GM19372 (cell line): Measurements from ENCODE around the gene ERN1.

Source experiments
- ATAC-seq: cut with Tn5 transposase; IDR thresholded peaks from one replicate; pipeline ENCODE4 v1.9.1; 2021; ENCODE audit warnings: mild to moderate bottlenecking, low read depth, moderate library complexity; ENCODE audit not compliant: unreplicated experiment

ERN1 gene

DNA sequence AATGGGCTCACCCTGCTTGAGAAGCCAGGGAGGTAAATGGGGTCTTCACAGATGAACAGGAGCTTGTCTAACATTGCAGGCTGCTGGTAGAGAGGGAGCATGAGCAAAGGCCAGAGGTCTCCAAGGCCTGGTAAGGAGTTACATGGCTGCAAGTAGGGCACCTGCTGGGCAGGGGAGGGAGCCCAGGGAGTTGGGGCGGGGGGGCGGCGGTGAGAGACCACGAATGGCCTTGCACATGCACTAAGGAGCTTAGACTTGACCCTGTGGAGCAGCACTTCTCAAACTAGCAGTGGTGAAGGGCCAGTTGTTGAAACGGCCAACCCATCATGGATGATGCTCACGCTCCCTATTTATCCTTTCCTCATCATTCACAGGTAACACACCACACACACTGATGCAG is 38.4 kb downstream of the ERN1 start:
- ATAC-seq, result no peak

DNA sequence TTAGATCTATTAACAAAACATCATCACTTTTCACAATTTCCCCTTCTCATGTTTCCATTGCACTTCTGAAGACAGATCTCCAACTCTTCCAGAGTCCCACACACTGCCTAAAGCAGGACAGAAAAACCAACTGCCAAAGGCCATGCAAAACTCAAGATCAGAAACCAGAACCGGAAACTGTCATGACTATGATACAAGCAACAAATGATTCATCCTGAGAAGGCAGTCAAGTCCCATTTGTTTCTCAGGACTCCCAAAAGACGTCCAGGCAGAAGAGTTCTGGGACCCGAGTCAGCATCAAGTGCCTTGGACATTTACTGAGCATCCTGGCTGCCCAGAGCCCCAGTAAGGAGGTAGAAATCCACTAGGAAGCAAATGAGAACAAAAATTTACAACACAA is 38.8 kb downstream of the ERN1 start:
- no peak for ATAC-seq

DNA sequence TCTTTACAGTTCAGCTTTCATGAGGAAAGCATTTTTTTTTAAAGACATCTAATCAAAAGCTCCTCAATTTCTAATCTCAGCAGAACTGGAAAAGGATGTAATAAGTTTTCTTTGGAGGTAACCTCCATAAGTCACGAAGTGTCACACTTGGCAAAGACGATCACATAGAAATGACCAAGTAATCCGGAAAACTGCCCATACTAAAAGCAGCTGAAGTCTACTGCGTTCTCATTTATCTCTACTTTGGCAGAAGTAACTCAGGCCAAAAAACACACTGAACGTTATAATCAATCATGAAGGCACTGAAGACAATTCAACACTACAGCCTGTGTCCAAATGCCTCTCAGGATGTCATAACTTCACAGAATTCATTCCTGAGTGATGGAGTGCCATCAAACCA is 39.8 kb downstream of the ERN1 start:
- ATAC-seq, result no peak

DNA sequence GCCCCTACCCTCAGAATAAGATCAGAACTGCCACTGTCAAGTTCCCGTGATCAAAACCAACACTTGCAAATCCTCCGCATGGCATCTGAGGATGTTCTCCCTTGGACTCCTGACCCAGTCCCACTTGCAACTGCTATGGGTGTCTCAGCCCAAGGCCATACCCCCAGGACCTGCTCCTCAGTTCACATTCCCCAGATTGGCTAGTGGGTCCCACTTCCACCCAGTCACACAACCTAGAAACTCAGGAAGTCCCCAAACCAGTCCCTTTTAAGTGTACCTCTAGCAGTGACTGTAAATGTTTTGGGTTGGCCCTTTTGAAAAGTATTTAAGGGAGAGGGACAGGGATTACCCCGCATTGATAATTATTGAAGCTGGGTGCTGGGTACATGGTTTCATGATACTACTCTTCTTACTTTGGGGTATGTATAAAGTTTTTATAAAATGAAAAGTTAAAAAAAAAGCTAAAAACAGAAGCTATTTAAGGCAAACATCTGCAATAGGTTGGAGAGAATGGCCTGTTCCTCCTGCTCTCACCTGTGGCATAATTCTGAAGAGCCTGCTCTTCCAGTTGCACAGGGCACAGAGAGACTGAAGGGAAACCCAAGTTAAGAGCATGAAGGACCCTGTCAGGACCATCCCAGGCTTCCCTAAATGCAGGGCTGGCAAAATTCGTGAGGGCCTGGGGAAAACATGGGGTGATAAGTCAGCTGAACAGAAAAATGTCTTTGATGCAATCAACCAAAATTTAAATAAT is 42.5 kb downstream of the ERN1 start:
- no peak for ATAC-seq

DNA sequence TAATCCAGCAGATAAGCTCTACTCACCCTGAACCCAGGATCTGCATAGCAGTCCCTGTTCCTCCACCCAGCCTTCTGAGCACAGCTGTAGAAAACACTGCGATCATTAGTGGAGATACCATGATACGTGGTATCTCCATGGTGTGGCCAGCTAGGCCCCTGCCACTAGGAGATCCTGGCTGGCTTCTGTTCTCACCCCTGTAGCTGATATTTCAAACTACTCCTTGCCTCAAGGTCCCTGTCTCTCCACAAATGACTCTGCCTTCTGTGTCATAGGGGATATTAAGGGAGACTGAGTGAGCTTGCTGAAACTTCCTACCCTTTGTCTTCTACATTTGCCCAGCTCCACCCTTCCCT is 44.3 kb downstream of the ERN1 start:
- ATAC-seq, result no peak

DNA sequence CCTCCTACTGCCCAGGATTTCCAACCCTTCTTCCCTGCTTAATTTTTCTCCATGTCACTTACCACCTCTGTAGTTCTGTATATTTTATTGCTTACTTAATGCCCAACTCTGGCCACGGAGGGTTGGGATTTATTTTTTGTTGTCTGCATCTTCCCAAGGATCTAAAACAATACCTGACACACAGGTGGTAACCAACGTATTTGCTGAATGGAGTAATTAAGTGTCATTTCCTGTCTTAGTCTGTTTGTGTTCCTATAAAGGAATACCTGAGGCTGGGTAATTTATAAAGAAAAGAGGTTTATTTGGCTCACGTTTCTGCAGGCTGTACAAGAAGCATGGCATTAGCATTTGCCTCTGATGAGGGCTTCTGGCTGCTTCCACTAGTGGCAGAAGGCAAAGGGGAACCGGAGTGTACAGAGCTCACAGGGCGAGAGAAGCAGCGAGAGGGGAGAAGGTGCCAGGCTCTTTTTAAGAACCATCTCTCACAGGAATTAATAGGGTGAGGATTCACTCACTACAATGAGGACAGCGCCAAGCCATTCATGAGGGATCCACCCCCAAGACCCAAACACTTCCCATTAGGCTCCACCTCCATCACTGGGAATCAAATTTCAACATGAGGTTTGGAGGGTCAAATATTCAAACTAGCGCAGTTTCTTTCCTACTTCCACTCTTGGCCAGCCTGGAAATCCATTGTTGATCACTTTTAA is 44.8 kb downstream of the ERN1 start:
- no peak for ATAC-seq

DNA sequence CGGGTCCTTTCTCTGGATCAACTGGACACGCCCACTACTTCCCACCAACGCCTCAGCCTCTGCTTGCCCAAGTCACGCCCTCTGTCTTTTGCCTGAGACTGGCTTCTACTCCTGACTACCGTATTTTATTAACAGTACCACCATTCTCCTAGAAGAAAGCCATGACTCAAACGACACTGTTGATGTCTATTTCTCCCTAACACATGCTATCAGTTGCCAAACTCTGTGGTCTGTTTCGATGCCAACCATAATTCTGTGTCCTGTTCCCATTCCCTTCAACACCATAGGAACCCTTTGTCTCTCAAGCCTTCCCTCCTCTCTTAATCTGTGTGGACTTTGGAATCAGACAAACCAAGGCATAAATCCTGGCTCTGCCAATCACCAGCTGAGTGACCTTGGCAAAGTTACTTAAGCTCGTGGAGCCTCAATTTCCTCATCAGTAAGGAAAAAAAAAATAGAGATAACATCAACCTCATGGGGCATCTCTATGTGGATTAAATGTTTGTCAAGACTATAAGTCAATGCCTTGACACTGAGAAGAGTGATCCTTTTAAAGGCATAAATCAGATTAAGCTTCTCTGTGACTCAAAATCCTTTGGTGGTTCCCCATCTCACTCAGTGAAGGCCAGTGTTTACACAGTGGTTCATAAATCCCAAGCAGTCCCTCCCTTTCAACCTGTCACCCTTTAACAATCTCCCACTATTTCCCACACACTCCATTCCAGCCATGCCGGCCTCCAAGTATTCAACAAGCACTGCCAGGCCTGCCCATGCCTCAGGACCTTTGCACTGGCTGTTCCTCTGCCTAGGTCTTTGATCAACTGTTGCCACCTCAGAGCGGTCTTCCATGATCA is 45.6 kb downstream of the ERN1 start:
- no peak for ATAC-seq

DNA sequence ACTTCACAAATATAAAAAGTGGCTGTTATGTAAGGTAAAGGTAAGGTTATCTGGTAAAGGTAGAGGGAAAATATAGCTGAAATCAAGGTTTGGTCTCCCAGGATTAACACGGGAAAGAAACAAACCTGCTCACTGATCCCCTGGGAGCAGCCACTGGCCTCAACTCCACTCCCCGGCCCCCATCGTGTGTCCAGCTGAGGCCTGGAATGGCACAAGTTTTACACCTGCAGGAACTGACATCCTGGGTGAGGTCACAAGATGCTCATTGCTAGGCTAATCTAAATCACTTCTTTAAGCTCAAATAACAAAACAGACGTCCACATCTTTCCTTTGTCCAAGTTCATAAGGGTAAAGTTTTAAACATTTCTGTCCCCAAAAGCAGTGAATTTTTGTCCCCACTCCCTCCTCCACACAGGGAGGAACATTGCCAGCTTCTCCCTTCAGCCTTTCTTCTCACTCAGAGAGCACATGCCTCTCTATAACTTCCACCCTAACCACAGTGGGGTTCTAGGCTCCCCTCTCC is 46.3 kb downstream of the ERN1 start:
- no peak for ATAC-seq

DNA sequence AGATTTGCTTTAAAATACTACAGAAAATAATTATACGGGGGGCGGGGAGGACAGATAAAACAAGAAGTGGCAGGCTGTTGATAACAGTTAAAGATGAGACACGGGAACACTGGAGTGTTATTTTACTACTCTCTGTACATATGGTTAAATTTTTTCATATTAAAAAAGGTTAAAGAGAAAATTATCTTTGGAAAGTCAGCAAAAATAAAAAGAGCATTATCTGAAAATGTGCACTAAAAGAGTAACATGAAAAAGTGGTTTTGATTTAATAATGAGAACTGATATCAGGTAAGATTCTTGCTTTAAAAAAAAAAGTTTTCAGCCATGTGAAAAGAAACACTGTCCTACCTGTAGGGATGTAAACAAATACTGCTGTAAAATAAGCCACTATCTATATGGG is 46.9 kb downstream of the ERN1 start:
- ATAC-seq, result no peak

DNA sequence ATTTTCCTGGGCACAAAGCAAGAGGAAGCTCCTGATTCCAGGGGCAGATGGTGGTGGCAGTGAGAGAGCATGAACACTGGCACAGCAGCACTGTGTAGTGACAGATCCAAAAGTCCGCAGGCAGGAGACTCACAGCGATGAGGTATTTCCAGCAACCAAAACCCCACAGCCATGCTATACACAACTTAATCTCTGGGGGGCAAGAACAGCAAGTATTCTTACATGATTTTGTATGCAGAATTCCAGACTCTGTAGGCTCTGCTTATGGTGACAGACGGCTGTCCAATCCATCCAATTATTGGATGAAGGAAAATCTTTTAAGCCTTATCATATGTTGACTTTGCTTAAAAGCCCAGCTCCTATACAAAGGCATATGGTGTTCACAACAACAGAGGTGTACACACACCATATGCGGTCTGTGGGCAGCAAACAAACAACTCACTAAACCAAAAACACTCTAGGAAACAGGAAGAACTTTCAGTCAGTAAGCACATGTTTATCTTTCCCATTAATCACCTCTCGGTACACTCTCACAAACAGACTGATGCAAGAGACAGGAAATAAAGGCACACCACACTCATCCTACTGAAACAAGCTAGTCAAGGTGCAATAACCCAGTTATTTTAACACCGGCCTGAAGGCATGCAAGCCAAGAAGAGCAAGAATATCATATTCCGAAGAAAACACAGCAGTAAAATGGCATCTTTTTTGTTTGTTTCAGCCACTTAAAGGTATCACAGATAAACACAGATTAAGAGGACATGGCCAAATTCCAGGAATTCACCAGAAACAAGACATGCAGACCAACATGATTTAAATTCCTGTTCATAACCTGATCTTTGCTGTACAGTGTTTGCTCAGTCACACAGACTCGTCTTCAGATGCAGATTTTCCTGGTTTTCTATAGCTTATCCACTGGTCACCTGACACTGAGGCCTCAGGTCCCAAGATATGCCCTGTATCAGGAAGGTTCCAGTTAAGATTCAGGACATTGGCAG is 47.8 kb downstream of the ERN1 start:
- no peak for ATAC-seq

DNA sequence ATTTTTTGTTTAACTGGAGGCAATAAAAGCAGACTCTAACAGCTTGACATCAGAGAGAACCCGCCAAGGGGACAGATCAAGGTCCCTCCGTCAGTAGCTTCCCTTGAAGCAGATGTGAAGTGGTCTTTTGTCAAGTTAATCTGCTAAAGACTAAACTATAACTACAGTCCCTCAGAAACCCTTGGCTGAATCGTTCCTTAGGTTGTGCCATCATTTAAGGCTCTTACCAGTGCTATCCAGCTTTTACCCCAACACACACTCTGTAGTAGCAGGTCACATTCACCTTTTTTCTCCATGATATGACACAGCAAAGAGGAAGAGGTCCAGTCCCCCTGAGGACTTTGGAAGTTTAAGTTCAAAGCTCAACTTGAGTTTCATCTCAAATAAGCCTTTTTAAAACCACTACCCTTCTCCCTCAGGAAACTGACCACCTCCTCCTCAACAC is 49.7 kb downstream of the ERN1 start:
- ATAC-seq, result no peak

DNA sequence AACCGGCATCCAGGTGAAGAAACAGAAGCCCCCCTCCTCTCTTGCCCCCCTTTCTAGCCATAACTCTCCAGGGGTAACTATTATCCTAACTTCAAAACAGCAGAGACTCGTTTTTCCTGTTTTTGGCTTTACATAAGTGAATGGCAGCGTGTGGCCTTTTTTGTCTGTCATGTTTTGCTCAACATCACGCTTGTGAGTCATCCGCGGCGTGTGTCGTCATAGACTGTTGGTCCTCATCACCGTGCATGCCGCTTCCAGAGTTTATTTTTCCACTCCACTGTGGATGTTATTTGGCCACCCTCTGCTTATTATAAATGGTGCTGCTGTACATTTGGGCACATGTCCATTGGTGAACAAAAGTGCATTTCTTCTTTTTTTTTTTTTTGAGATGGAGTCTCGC is 52.6 kb downstream of the ERN1 start:
- no peak for ATAC-seq

DNA sequence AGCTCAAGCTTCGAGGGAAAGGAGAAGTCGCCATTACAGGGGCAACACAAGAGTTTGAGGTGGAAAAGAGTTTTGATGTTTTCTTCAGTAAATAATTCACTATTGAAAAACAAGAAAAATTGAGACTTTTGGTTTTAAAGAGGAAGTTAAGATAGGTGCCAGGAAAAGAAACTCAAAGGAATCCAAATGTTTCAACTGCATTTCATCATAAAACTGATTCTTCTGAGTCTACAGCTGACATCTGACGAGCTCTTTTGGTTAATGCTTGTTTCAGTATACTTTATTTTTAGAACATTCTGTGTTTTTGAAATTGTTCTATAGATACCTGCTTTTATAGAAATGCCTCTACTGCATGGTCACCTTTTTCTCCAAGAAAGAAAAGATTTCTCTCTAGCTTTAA is 54.0 kb downstream of the ERN1 start:
- ATAC-seq, result no peak

DNA sequence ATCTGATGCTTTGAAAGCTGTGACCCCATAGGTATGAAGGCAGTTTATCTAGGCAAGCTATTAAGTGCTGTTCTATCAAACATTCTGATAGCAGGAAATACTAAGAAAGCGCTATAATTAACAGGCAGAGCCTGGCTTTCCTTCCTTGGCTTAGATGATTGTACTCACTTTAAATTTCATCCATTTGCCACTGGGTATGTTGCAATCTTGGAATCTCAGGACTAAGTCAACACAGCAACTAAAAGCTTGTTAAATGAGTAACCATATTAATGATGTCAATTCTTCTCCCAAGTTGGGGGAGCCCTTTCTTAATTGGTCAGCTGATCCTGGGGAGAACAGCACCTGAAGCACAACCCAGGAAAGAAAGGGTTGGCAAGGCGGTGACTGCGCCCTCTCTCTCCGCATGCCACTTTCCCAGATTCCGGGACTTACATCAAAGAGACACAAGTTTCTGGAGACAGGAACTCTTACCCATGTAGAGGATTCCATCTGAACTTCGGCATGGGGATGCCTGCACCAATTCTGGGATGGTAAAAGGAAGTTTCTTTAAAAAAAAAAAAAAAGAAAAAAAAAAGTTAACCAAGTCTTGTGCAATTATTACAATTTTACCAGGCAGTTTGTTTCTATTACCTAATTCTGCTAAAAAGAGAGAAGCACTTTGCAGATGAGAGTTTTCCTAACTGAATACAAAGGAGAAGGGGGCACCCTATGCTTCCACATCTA is 55.1 kb downstream of the ERN1 start:
- peak; percentile 23 for ATAC-seq

DNA sequence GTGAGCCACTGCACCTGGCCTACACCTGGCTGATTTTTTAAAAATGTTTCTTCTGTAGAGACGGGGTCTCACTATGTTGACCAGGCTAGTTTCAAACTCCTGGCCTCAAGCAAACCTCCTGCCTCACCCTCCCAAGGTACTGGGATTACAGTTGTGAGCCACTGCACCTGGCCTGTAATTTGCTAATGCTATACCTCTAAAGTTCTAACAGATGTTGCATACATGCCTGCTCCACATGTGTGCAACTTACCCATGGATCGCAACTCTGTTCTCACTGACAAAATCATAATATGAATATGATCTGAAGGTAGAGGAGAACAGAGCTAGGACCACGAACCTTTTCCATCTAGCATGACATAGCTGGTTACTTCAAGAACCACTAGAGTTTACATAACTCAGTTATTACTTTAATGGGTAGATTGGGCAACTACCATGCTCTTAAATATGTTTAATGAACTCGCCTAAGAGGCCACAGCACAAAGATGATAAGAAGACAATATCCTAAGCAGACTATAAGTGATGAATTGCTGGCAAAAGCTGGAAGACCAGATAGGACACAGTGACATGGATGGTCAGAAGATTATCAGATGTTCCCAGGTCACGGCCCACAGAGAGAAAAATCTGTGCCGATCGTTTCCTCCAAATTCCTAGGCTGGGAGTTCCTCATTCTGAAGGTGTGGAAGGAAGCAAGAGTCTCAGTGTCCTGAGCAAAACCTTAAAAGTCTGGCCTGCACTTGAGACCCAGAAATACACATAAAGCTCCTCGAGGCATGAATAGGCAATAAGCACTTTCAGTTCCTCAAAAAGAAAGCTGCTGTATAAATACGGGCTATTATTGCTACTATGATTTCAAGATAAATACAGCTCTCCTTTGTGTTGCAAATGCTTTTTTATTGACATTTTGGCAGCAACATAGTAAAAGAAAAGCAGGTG is 55.9 kb downstream of the ERN1 start:
- ATAC-seq, result peak; percentile 85

DNA sequence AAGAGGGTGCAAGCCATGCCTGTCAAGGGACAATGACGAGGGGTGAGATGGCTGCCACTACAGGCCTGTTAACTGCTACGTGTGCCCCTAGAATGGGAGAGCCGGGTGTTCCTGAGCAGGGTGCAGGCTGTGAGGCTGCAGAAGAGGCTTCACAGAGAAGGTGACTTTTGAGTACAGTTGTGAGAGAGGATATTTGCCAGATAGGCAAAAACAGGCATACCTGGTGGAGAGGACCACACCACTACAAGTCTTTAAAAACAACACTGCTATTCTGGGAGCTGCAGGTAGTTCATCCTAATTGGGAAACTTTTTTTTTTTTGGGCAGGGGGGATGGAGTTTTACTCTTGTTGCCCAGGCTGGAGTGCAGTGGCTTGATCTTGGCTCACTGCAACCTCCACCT is 58.8 kb downstream of the ERN1 start:
- no peak for ATAC-seq

DNA sequence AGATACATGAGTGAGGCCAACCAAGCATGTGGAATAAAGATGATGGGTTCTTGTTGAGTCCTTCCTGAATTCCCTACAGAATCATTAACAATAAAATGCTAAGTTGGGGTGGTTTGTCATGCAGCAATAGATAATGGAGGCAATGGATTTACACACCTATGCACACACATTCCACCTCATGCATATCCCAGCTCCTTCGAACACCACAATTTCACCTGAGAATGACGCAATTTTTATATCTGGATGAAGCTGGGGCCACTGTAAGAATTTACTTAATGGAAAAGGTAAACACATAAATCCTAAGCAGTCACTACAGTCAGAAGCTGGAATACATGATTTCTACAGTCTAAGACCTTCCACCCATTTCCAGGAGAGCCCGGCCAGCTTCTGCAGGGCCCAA is 59.7 kb downstream of the ERN1 start:
- ATAC-seq, result no peak

DNA sequence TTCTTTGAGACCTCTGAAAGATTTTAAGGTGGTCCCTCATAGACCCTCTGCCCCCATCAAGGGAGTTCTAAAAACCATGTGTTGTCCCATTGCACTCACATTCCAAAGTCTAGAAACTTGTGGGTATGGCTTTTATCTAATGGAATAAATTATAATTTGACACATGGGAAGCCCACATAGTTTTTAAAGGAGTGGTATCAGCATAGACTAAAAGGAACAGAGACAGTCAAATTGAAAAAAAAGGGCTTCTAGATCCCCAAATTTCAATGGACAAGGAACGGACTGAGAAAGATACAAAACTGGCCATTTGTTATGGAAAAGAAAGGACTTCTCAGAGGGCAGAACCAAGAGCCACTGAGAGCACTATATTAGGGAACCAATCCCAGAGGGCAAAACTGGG is 60.8 kb downstream of the ERN1 start:
- ATAC-seq, result no peak
